ENCODE data around the gene MRPL36.

- TF ChIP-seq CTCF (conservative IDR thresholded peaks at IDR 0.05 in 1 of 2, IDR thresholded peaks at IDR 0.05 in 1 of 2; ENCODE audit: low read depth in 1 of 2, low read length in 2 of 2) (no peak), EZH2 (IDR thresholded peaks at IDR 0.05; ENCODE audit: low read length, missing control alignments) (no peak)
Observed at GRCh38 chr5:1844708-1845436, 45.2 kb upstream of the MRPL36 start.
